Trophoblast cell (in vitro differentiated cells and primary cell): ENCODE results near the gene NHLRC4. TPM values are rescaled to one million over a fixed set of nuclear protein-coding genes. Genes with fewer than 3 reads are reported as not detected.

Experiments
- DNase-seq, 2 donors: peaks; one replicate each; pipeline ENCODE4 v3.0.0-alpha.2; 2016
- H2AFZ ChIP-seq: 2 replicates; pipeline ENCODE4 v1.6.1; 2013; ENCODE audit warnings: low read length, moderate library complexity, mild to moderate bottlenecking; ENCODE audit not compliant: insufficient read depth, poor library complexity
- H2AK5ac ChIP-seq: 2 replicates; pipeline ENCODE4 v1.6.1; 2013; ENCODE audit warnings: mild to moderate bottlenecking, low read length
- H2BK120ac ChIP-seq: 2 replicates; pipeline ENCODE4 v1.6.1; 2013; ENCODE audit warnings: low read length, mild to moderate bottlenecking, moderate library complexity; ENCODE audit not compliant: insufficient read depth, poor library complexity
- H2BK12ac ChIP-seq: 2 replicates; pipeline ENCODE4 v1.6.1; 2013; ENCODE audit warnings: mild to moderate bottlenecking, low read length, moderate library complexity
- H2BK5ac ChIP-seq: 2 replicates; pipeline ENCODE4 v1.6.1; 2013; ENCODE audit warnings: low read length, low read depth, moderate library complexity, mild to moderate bottlenecking; ENCODE audit not compliant: poor library complexity
- H3K14ac ChIP-seq: 2 replicates; pipeline ENCODE4 v1.6.1; 2013; ENCODE audit warnings: mild to moderate bottlenecking, low read length
- H3K18ac ChIP-seq: 2 replicates; pipeline ENCODE4 v1.6.1; 2013; ENCODE audit warnings: mild to moderate bottlenecking, low read length
- H3K23ac ChIP-seq: 2 replicates; pipeline ENCODE4 v1.6.1; 2013; ENCODE audit warnings: low read length
- H3K27ac ChIP-seq: 2 replicates; pipeline ENCODE4 v1.5.1; 2013; ENCODE audit warnings: low read depth, mild to moderate bottlenecking, inconsistent platforms, low read length, moderate library complexity
- H3K27me3 ChIP-seq: 2 replicates; pipeline ENCODE4 v1.6.1; 2013; ENCODE audit warnings: inconsistent platforms, mild to moderate bottlenecking, low read length, moderate library complexity; ENCODE audit not compliant: insufficient read depth
- H3K36me3 ChIP-seq, 2 experiments: 1 replicate in 1 of 2; 2 replicates in 1 of 2; pipeline ENCODE4 v1.6.1; 2013; ENCODE audit warnings: low read length in 2 of 2, mild to moderate bottlenecking in 2 of 2, moderate library complexity in 1 of 2; ENCODE audit not compliant: insufficient read depth in 2 of 2, control insufficient read depth in 1 of 2
- H3K4ac ChIP-seq: 2 replicates; pipeline ENCODE4 v1.6.1; 2013; ENCODE audit warnings: low read depth, mild to moderate bottlenecking, low read length, moderate library complexity
- H3K4me1 ChIP-seq, 2 experiments: 1 replicate in 1 of 2; 2 replicates in 1 of 2; pipeline ENCODE4 v1.6.1; 2013; ENCODE audit warnings: low read length in 2 of 2, mild to moderate bottlenecking in 2 of 2, moderate library complexity in 1 of 2; ENCODE audit not compliant: insufficient read depth in 2 of 2, control insufficient read depth in 1 of 2
- H3K4me2 ChIP-seq: 2 replicates; pipeline ENCODE4 v1.6.1; 2013; ENCODE audit warnings: inconsistent platforms, mild to moderate bottlenecking, low read length, moderate library complexity
- H3K4me3 ChIP-seq: 2 replicates; pipeline ENCODE4 v1.5.1; 2013; ENCODE audit warnings: mild to moderate bottlenecking, low read depth, low read length, inconsistent platforms
- H3K79me1 ChIP-seq: one replicate; pipeline ENCODE4 v1.6.1; 2013; ENCODE audit warnings: low read length
- H3K79me2 ChIP-seq: 2 replicates; pipeline ENCODE4 v1.6.1; 2013; ENCODE audit warnings: low read length, mild to moderate bottlenecking; ENCODE audit not compliant: control insufficient read depth, insufficient read depth, poor library complexity
- H3K9ac ChIP-seq: 2 replicates; pipeline ENCODE4 v1.6.1; 2013; ENCODE audit warnings: mild to moderate bottlenecking, low read length
- H3K9me3 ChIP-seq: 2 replicates; pipeline ENCODE4 v1.6.1; 2013; ENCODE audit warnings: low read depth, mild to moderate bottlenecking, control low read depth, inconsistent platforms, low read length; ENCODE audit not compliant: insufficient read depth
- H4K12ac ChIP-seq: 2 replicates; pipeline ENCODE4 v1.6.1; 2013; ENCODE audit warnings: low read depth, mild to moderate bottlenecking, low read length, moderate library complexity
- H4K8ac ChIP-seq: 2 replicates; pipeline ENCODE4 v1.6.1; 2013; ENCODE audit warnings: low read depth, mild to moderate bottlenecking, low read length, moderate library complexity
- H4K91ac ChIP-seq: one replicate; pipeline ENCODE4 v1.6.1; 2013; ENCODE audit warnings: low read depth, mild to moderate bottlenecking, low read length, moderate library complexity
- WGBS: extraction: QIAGEN DNeasy Blood & Tissue Kit; methylation state at CpG from one replicate; pipeline ENCODE4 v1.1.7; 2013; ENCODE audit warnings: missing lambda C conversion rate; ENCODE audit not compliant: insufficient read length, insufficient coverage; ENCODE audit errors: extremely low coverage; 5-methylcytosine and 5-hydroxymethylcytosine counted together
- polyA plus RNA-seq: library from polyadenylated mRNA; stranded (reverse); fragments of 200-250 nt; gene quantifications from 2 replicates; pipeline ENCODE4 v1.2.3, GENCODE V29; 2013

The NHLRC4 gene
- 0.25 and 0.28 TPM in 2 replicates for polyA plus RNA-seq

- H4K91ac ChIP-seq, result peak within 1 kb of the TSS; percentile 74
- no CpG with 5 or more reads among the region's 26 CpGs for WGBS
- H3K14ac ChIP-seq, result peak within 1 kb of the TSS; percentile 28
- H3K9ac ChIP-seq, result no peak within 1 kb of the TSS
- H2AK5ac ChIP-seq, result peak within 1 kb of the TSS; percentile 53
- H3K4me1 ChIP-seq, result peaks cover 30 to 37% of the 10 kb centered on the region in 2 experiments
- no peak within 1 kb of the TSS for H3K27ac ChIP-seq
- H2BK5ac ChIP-seq, result peak within 1 kb of the TSS; percentile 27
- peaks cover 11% of the 10 kb centered on the region for H3K79me1 ChIP-seq
- peaks cover 10% of the 10 kb centered on the region for H3K9me3 ChIP-seq
- peak within 1 kb of the TSS; percentile 22 for H3K4ac ChIP-seq
- peak within 1 kb of the TSS; percentile 61 for H2BK12ac ChIP-seq
- H3K27me3 ChIP-seq, result peaks cover 3% of the 10 kb centered on the region
- H2BK120ac ChIP-seq, result peak within 1 kb of the TSS; percentile 57
- peak within 1 kb of the TSS; percentile 39 for H3K18ac ChIP-seq
- H4K8ac ChIP-seq, result peak within 1 kb of the TSS; percentile 74
- H2AFZ ChIP-seq, result peak within 1 kb of the TSS; percentile 54
- H3K23ac ChIP-seq, result no peak within 1 kb of the TSS
- no peak within 1 kb of the TSS for H3K4me2 ChIP-seq
- H3K4me3 ChIP-seq, result no peak within 1 kb of the TSS
- peak within 1 kb of the TSS; percentile 22 for H4K12ac ChIP-seq
- no peaks in the 10 kb centered on the region for H3K36me3 ChIP-seq
- peaks cover 3% of the 10 kb centered on the region for H3K79me2 ChIP-seq
- DNase-seq, result peak; percentile 15 to 62
Measured at GRCh38 chr16:566475-567372, at the start of gene NHLRC4. TSS of gene NHLRC4 (plus strand) at chr16:567005. CDS start at chr16:568048, 1,043 bp downstream.

GRCh38 chr16:518858-519257 is 47.9 kb upstream of the NHLRC4 start:
- no peak for DNase-seq
- Histone ChIP-seq H3K4ac (no peak overlapping the region), H3K79me1 (no peaks in the 10 kb centered on the region), H2AK5ac (no peak overlapping the region), H3K36me3 (peaks cover 33 to 46% of the 10 kb centered on the region in 2 experiments), H3K4me1 (no peaks in the 10 kb centered on the region), H3K4me3 (no peak overlapping the region), H3K27me3 (no peaks in the 10 kb centered on the region), H3K79me2 (no peaks in the 10 kb centered on the region), H3K4me2 (no peak overlapping the region), H3K27ac (no peak overlapping the region), H3K18ac (no peak overlapping the region), H2BK120ac (no peak overlapping the region), H4K8ac (no peak overlapping the region), H2BK5ac (no peak overlapping the region), H3K9me3 (peaks cover 4% of the 10 kb centered on the region), H2BK12ac (no peak overlapping the region), H3K23ac (no peak overlapping the region), H2AFZ (no peak overlapping the region), H4K91ac (no peak overlapping the region), H3K14ac (no peak overlapping the region), H3K9ac (no peak overlapping the region), H4K12ac (no peak overlapping the region)
- no CpG with 5 or more reads among the region's 9 CpGs for WGBS

GRCh38 chr16:519425-519824 is 47.4 kb upstream of the NHLRC4 start:
- Histone ChIP-seq H3K79me1 (no peaks in the 10 kb centered on the region), H3K9me3 (peaks cover 4% of the 10 kb centered on the region), H3K36me3 (peaks cover 33 to 46% of the 10 kb centered on the region in 2 experiments), H3K9ac (no peak overlapping the region), H3K27ac (no peak overlapping the region), H3K18ac (no peak overlapping the region), H3K23ac (no peak overlapping the region), H3K4me3 (no peak overlapping the region), H3K27me3 (no peaks in the 10 kb centered on the region), H2BK5ac (no peak overlapping the region), H4K12ac (no peak overlapping the region), H2AK5ac (no peak overlapping the region), H2BK120ac (no peak overlapping the region), H3K4ac (no peak overlapping the region), H3K14ac (no peak overlapping the region), H2BK12ac (no peak overlapping the region), H3K4me1 (no peaks in the 10 kb centered on the region), H4K91ac (no peak overlapping the region), H2AFZ (no peak overlapping the region), H4K8ac (no peak overlapping the region), H3K79me2 (no peaks in the 10 kb centered on the region), H3K4me2 (no peak overlapping the region)
- no peak for DNase-seq
- no CpG with 5 or more reads among the region's 19 CpGs for WGBS

GRCh38 chr16:519841-520687 is 46.7 kb upstream of the NHLRC4 start:
- WGBS, result no CpG with 5 or more reads among the region's 35 CpGs
- no peak overlapping the region for H2BK5ac ChIP-seq
- no peak overlapping the region for H4K12ac ChIP-seq
- H3K4ac ChIP-seq, result no peak overlapping the region
- no peak overlapping the region for H3K4me2 ChIP-seq
- H3K4me3 ChIP-seq, result no peak overlapping the region
- peaks cover under 1% of the 10 kb centered on the region in 2 experiments for H3K4me1 ChIP-seq
- no peak overlapping the region for H4K91ac ChIP-seq
- H3K9ac ChIP-seq, result no peak overlapping the region
- no peak overlapping the region for H3K14ac ChIP-seq
- no peaks in the 10 kb centered on the region for H3K79me1 ChIP-seq
- peaks cover 4% of the 10 kb centered on the region for H3K9me3 ChIP-seq
- no peak overlapping the region for H2BK120ac ChIP-seq
- DNase-seq, result no peak
- H3K23ac ChIP-seq, result no peak overlapping the region
- no peaks in the 10 kb centered on the region for H3K27me3 ChIP-seq
- H2AFZ ChIP-seq, result no peak overlapping the region
- no peak overlapping the region for H3K27ac ChIP-seq
- H2BK12ac ChIP-seq, result no peak overlapping the region
- no peak overlapping the region for H2AK5ac ChIP-seq
- no peak overlapping the region for H3K18ac ChIP-seq
- peaks cover 33 to 44% of the 10 kb centered on the region in 2 experiments for H3K36me3 ChIP-seq
- H3K79me2 ChIP-seq, result no peaks in the 10 kb centered on the region
- no peak overlapping the region for H4K8ac ChIP-seq
